A549 (cell line): ENCODE results near the gene ERGIC1. TPM values are rescaled to one million over a fixed set of nuclear protein-coding genes. Genes with fewer than 3 reads are reported as not detected.

Experiments used
- ATAC-seq, 2 experiments: fragments of 200-7000 bp in 1 of 2; fragments of >200 bp in 1 of 2; cut with Nextera tagmentation in 1 of 2; cut with Tn5 transposase in 1 of 2; 3 replicates each; pipeline versions ENCODE4 v1.8.0 to v1.9.1; 2018 to 2020; ENCODE audit warnings: mild to moderate bottlenecking in 1 of 2, moderate library complexity in 1 of 2
- CTCF ChIA-PET: fragments of 300-600 bp; sonication (Branson Sonifier 250); formaldehyde crosslinking; extraction: SDS; loops from one replicate; lab custom pipeline; 2021; ENCODE audit warnings: antibody characterized with exemption, inconsistent platforms; lab: Yijun Ruan, JAX
- POLR2A ChIA-PET: fragments of 350-600 bp; formaldehyde crosslinking; extraction: SDS; loops from one replicate; lab custom pipeline; 2021; ENCODE audit warnings: antibody characterized with exemption, inconsistent platforms; lab: Yijun Ruan, JAX
- DNase-seq, 2 experiments: peaks; one replicate each; pipeline versions ENCODE4 v3.0.0 to v3.0.0-alpha.2; 2011 to 2016; ENCODE audit warnings: low read depth in 1 of 2, low spot score in 1 of 2
- FAIRE-seq: peaks from 2 replicates; lab custom pipeline; 2011; peaks lifted over from hg19 to GRCh38; lab: Jason Lieb, UNC
- H3K27ac ChIP-seq, 2 experiments: fragments of >200 bp; sonication (Bioruptor Twin); formaldehyde crosslinking; 3 replicates each; pipeline ENCODE4 v1.5.1; 2016 to 2017
- H3K4me1 ChIP-seq: fragments of >200 bp; sonication (Bioruptor Twin); formaldehyde crosslinking; 3 replicates; pipeline ENCODE4 v1.6.1; 2016
- H3K4me2 ChIP-seq: fragments of >200 bp; sonication (Bioruptor Twin); formaldehyde crosslinking; 3 replicates; pipeline ENCODE4 v1.6.1; 2016
- H3K4me3 ChIP-seq: fragments of >200 bp; sonication (Bioruptor Twin); formaldehyde crosslinking; 3 replicates; pipeline ENCODE4 v1.5.1; 2016
- H3K9me3 ChIP-seq: fragments of >200 bp; sonication (Bioruptor Twin); formaldehyde crosslinking; 3 replicates; pipeline ENCODE4 v1.6.1; 2016
- ATOH8 ChIP-seq: fragments of 250-450 bp; sonication (Bioruptor Pico); IDR thresholded peaks from 2 replicates; pipeline ENCODE4 v1.5.0; 2020; ENCODE audit warnings: low read depth, mild to moderate bottlenecking, moderate library complexity
- BHLHE40 ChIP-seq: IDR thresholded peaks from 2 replicates; pipeline ENCODE4 v1.6.1; 2012; ENCODE audit warnings: low read depth, low read length, inconsistent platforms
- CBX8 ChIP-seq: fragments of 200-600 bp; sonication (generic); IDR thresholded peaks from 2 replicates; pipeline ENCODE4 v1.6.1; 2016
- CEBPB ChIP-seq, 2 experiments: fragments of >200 bp in 1 of 2; sonication (Bioruptor Twin) in 1 of 2; formaldehyde crosslinking in 1 of 2; IDR thresholded peaks; 2 replicates each; pipeline ENCODE4 v1.6.1; 2012 to 2016
- CHD2 ChIP-seq: fragments of 150-350 bp; IDR thresholded peaks from 2 replicates; pipeline ENCODE4 v1.6.1; 2014; ENCODE audit warnings: low read length; ENCODE audit not compliant: partially characterized antibody
- CHD4 ChIP-seq: fragments of 200-600 bp; sonication (generic); IDR thresholded peaks from 2 replicates; pipeline ENCODE4 v1.6.1; 2016; ENCODE audit warnings: antibody characterized with exemption, mild to moderate bottlenecking, borderline replicate concordance
- ELK1 ChIP-seq: fragments of 150-350 bp; IDR thresholded peaks from 2 replicates; pipeline ENCODE4 v1.6.1; 2014; ENCODE audit warnings: low read depth, mild to moderate bottlenecking, low read length
- EP300 ChIP-seq, 2 experiments: fragments of >200 bp; sonication (Bioruptor Twin); formaldehyde crosslinking; IDR thresholded peaks; 2 replicates in 1 of 2; 3 replicates in 1 of 2; pipeline ENCODE4 v1.6.1; 2016 to 2017
- ESRRA ChIP-seq: fragments of 150-350 bp; IDR thresholded peaks from 2 replicates; pipeline ENCODE4 v1.6.1; 2014; ENCODE audit warnings: mild to moderate bottlenecking, low read length, borderline replicate concordance
- FOSL2 ChIP-seq, 2 experiments: fragments of 450-650 bp in 1 of 2; fragments of >200 bp in 1 of 2; sonication (Bioruptor Twin) in 1 of 2; formaldehyde crosslinking; IDR thresholded peaks; 2 replicates each; pipeline versions ENCODE4 v1.5.0 to v1.6.1; 2016 to 2020; ENCODE audit warnings: mild to moderate bottlenecking in 1 of 2, moderate library complexity in 1 of 2
- GATA3 ChIP-seq: IDR thresholded peaks from 2 replicates; pipeline ENCODE4 v1.6.1; 2012; ENCODE audit warnings: borderline replicate concordance
- HDAC2 ChIP-seq: fragments of 200-600 bp; sonication (generic); IDR thresholded peaks from 2 replicates; pipeline ENCODE4 v1.6.1; 2016
- HEYL ChIP-seq: fragments of 250-450 bp; sonication (Bioruptor Pico); IDR thresholded peaks from 2 replicates; pipeline ENCODE4 v1.8.0; 2021; ENCODE audit warnings: mild to moderate bottlenecking, moderate library complexity
- HOXA7 ChIP-seq: fragments of 250-450 bp; sonication (Bioruptor Pico); IDR thresholded peaks from 2 replicates; pipeline ENCODE4 v1.5.0; 2020; ENCODE audit warnings: mild to moderate bottlenecking, moderate library complexity
- HOXB13 ChIP-seq: fragments of 250-450 bp; sonication (Bioruptor Pico); IDR thresholded peaks from 2 replicates; pipeline ENCODE4 v1.5.0; 2020; ENCODE audit warnings: low read depth, mild to moderate bottlenecking, moderate library complexity
- HOXB5 ChIP-seq: fragments of 250-450 bp; sonication (Bioruptor Pico); IDR thresholded peaks from 2 replicates; pipeline ENCODE4 v1.5.0; 2020; ENCODE audit warnings: mild to moderate bottlenecking, moderate library complexity
- JUN ChIP-seq, 2 experiments: fragments of >200 bp; sonication (Bioruptor Twin); formaldehyde crosslinking; IDR thresholded peaks; 2 replicates in 1 of 2; 3 replicates in 1 of 2; pipeline ENCODE4 v1.6.1; 2016 to 2017
- KDM1A ChIP-seq: fragments of 200-600 bp; sonication (generic); IDR thresholded peaks from 2 replicates; pipeline ENCODE4 v1.6.1; 2016; ENCODE audit warnings: low read depth, mild to moderate bottlenecking
- MAX ChIP-seq: IDR thresholded peaks from 2 replicates; pipeline ENCODE4 v1.6.1; 2012
- MYC ChIP-seq: IDR thresholded peaks from 2 replicates; pipeline ENCODE4 v1.6.1; 2012; ENCODE audit warnings: mild to moderate bottlenecking, inconsistent platforms, low read length, improper control_type of control experiment, borderline replicate concordance
- NFE2L2 ChIP-seq: fragments of 150-350 bp; conservative IDR thresholded peaks from 2 replicates; pipeline ENCODE4 v1.6.1; 2014; ENCODE audit warnings: low read length
- NPAS2 ChIP-seq: fragments of 250-450 bp; sonication (Bioruptor Pico); IDR thresholded peaks from 2 replicates; pipeline ENCODE4 v1.8.0; 2022; ENCODE audit warnings: mild to moderate bottlenecking, moderate library complexity, borderline replicate concordance
- NR3C1 ChIP-seq: fragments of >200 bp; sonication (Bioruptor Twin); formaldehyde crosslinking; IDR thresholded peaks from 3 replicates; pipeline ENCODE4 v1.6.1; 2017
- POLR2A ChIP-seq: IDR thresholded peaks from 2 replicates; pipeline ENCODE4 v1.6.1; 2012; ENCODE audit warnings: mild to moderate bottlenecking, low read length
- RARB ChIP-seq: fragments of 250-450 bp; sonication (Bioruptor Pico); IDR thresholded peaks from 2 replicates; pipeline ENCODE4 v1.8.0; 2021; ENCODE audit warnings: mild to moderate bottlenecking, moderate library complexity
- SMC3 ChIP-seq: fragments of >200 bp; sonication (Bioruptor Twin); formaldehyde crosslinking; IDR thresholded peaks from 3 replicates; pipeline ENCODE4 v1.6.1; 2018; ENCODE audit warnings: inconsistent platforms
- SREBF2 ChIP-seq: fragments of 450-650 bp; IDR thresholded peaks from 2 replicates; pipeline ENCODE4 v1.6.1; 2014; ENCODE audit warnings: mild to moderate bottlenecking, moderate library complexity
- TFCP2L1 ChIP-seq: fragments of 250-450 bp; sonication (Bioruptor Pico); IDR thresholded peaks from 2 replicates; pipeline ENCODE4 v1.5.0; 2021; ENCODE audit warnings: mild to moderate bottlenecking
- ZC3H11A ChIP-seq: fragments of 450-650 bp; IDR thresholded peaks from 2 replicates; pipeline ENCODE4 v1.6.1; 2014; ENCODE audit warnings: antibody characterized with exemption, mild to moderate bottlenecking
- WGBS: methylation state at CpG from one replicate; pipeline ENCODE4 v1.1.6; 2017; ENCODE audit errors: missing lambda C conversion rate; 5-methylcytosine and 5-hydroxymethylcytosine counted together
- polyA plus RNA-seq, 4 experiments: library from polyadenylated mRNA; depleted of rRNA in 3 of 4; stranded (reverse); fragments of >200 nt; fragmentation: RNase III in 1 of 4; extraction: RNeasy Plus Mini Kit Qiagen cat#74134 plus additional on column Dnase treatment in 1 of 4; gene quantifications; 2 replicates in 3 of 4; 3 replicates in 1 of 4; pipeline ENCODE4 v1.2.3, GENCODE V29; 2011 to 2017

ERGIC1 gene
- polyA plus RNA-seq, 2 of the 4 experiments (the other 2 are of a cell fraction) = 176 to 304 TPM

GRCh38 chr5:172907657-172908056, 73.6 kb downstream of the ERGIC1 start:
- WGBS = 87% methylated on average over 4 of the region's 4 CpGs
- CTCF ChIA-PET = interaction anchor here (1.1 to 11.9 kb wide), 5 partner anchors 25 to 194 kb away, joined by 3 to 131 read pairs (median 18); partner anchors contain the start of gene DUSP1

GRCh38 chr5:172908662-172909061, 74.6 kb downstream of the ERGIC1 start:
- H3K27ac ChIP-seq = peak overlapping the region; percentile 98 to 100
- DNase-seq = no peak
- ChIA-PET POLR2A (interaction anchor here (1.2 kb wide), 1 partner anchor 143 kb away, joined by 4 read pairs; no protein-coding TSS in a partner anchor), CTCF (interaction anchor here (1.2 to 11.9 kb wide), 6 partner anchors 11 to 195 kb away, joined by 6 to 131 read pairs (median 18); partner anchors contain the start of gene DUSP1)
- H3K4me2 ChIP-seq = no peak overlapping the region
- peaks cover 88% of the 10 kb centered on the region for H3K4me1 ChIP-seq
- no peak for FAIRE-seq
- no peak for ATAC-seq
- 90% methylated on average over 10 of the region's 10 CpGs for WGBS
- no peak overlapping the region for H3K4me3 ChIP-seq
- TF ChIP-seq ELK1 (no peak), ZC3H11A (no peak), KDM1A (no peak), JUN (IDR thresholded peaks at IDR 0.05) (no peak), CEBPB (IDR thresholded peaks at IDR 0.05) (no peak), NPAS2 (CRISPR knock-in tag) (no peak), RARB (CRISPR knock-in tag) (no peak), HOXA7 (CRISPR knock-in tag) (no peak), HEYL (CRISPR knock-in tag) (no peak), SMC3 (no peak), EP300 (IDR thresholded peaks at IDR 0.05) (no peak), CHD4 (no peak), SREBF2 (no peak), HOXB13 (CRISPR knock-in tag) (no peak), CBX8 (no peak), NFE2L2 (no peak), HDAC2 (no peak), NR3C1 (no peak)
- no peaks in the 10 kb centered on the region for H3K9me3 ChIP-seq

More at GRCh38 chr5:172907657-172908056, 73.6 kb downstream of the ERGIC1 start:
- no peak overlapping the region for H3K4me2 ChIP-seq
- H3K9me3 ChIP-seq = no peaks in the 10 kb centered on the region
- no peak overlapping the region for H3K4me3 ChIP-seq
- H3K4me1 ChIP-seq = peaks cover 88% of the 10 kb centered on the region
- H3K27ac ChIP-seq = peak overlapping the region; percentile 99 to 100
- ATAC-seq (no peak), FAIRE-seq (no peak), DNase-seq (peak in 1 of 2 experiments; percentile 54)
- TF ChIP-seq HDAC2 (no peak), GATA3 (peak; percentile 53; the same call in 1 of the 2 replicates), HEYL (CRISPR knock-in tag) (no peak), HOXB5 (CRISPR knock-in tag) (no peak; the same call in 1 of the 2 replicates), TFCP2L1 (no peak), FOSL2 (IDR thresholded peaks at IDR 0.05) (no peak), FOSL2 (CRISPR knock-in tag; IDR thresholded peaks at IDR 0.05) (peak; percentile 40; the same call in 1 of the 2 replicates), EP300 (IDR thresholded peaks at IDR 0.05) (peak in 1 of 2 experiments; percentile 48; a peak in 1 of 5 replicates), MYC (no peak), KDM1A (no peak), CHD2 (no peak), ESRRA (no peak), POLR2A (no peak), SMC3 (no peak), MAX (peak; percentile 51), BHLHE40 (no peak), ATOH8 (CRISPR knock-in tag) (peak; percentile 26; the same call in 1 of the 2 replicates), NR3C1 (no peak), HOXB13 (CRISPR knock-in tag) (peak; percentile 73; the same call in 1 of the 2 replicates), JUN (IDR thresholded peaks at IDR 0.05) (no peak), RARB (CRISPR knock-in tag) (0 out of 2 replicates have a peak, but pooled peaks have one; percentile 41)
- POLR2A ChIA-PET = interaction anchor here (0.6 kb wide), 1 partner anchor 45 kb away, joined by 4 read pairs; no protein-coding TSS in a partner anchor
